Vagina (tissue), 2 donors: Measurements from ENCODE around the gene ZIC1. TPM values are rescaled to one million over a fixed set of nuclear protein-coding genes. Genes with fewer than 3 reads are reported as not detected.

Source experiments
- DNase-seq, 2 donors: peaks; one replicate each; pipeline ENCODE4 v3.0.0-alpha.2; 2017; ENCODE audit errors: extremely low spot score in 2 of 2
- H3K27ac ChIP-seq: fragments of 200-600 bp; sonication (generic); one replicate; pipeline ENCODE4 v1.5.1; 2019
- H3K27me3 ChIP-seq: fragments of 200-600 bp; sonication (generic); one replicate; pipeline ENCODE4 v1.5.1; 2019
- H3K36me3 ChIP-seq, 2 donors: fragments of 200-600 bp; sonication (generic); one replicate each; pipeline ENCODE4 v1.5.1; 2017 to 2019
- H3K4me1 ChIP-seq: fragments of 200-600 bp; sonication (generic); one replicate; pipeline ENCODE4 v1.5.1; 2019
- H3K4me3 ChIP-seq, 2 donors: fragments of 200-600 bp; sonication (generic); 1 replicate in 1 of 2; 2 replicates in 1 of 2; pipeline ENCODE4 v1.5.1; 2016 to 2019
- H3K9me3 ChIP-seq: fragments of 200-600 bp; sonication (generic); one replicate; pipeline ENCODE4 v1.5.1; 2019
- POLR2A ChIP-seq, 2 donors: fragments of 450-650 bp; IDR thresholded peaks; one replicate each; pipeline ENCODE4 v1.6.1; 2017; ENCODE audit warnings: antibody characterized with exemption in 2 of 2, mild to moderate bottlenecking in 2 of 2, moderate library complexity in 2 of 2
- POLR2AphosphoS5 ChIP-seq, 2 donors: sonication (generic); formaldehyde crosslinking; IDR thresholded peaks; one replicate each; pipeline ENCODE4 v1.9.0; 2017; ENCODE audit warnings: antibody characterized with exemption in 2 of 2, mild to moderate bottlenecking in 2 of 2, low read depth in 1 of 2; ENCODE audit not compliant: insufficient read depth in 1 of 2
- intact Hi-C: fragments of 100-400 bp; cut with DNase I; formaldehyde crosslinking; loops from one replicate; pipeline ENCODE4 v1.15.1; 2023
- total RNA-seq: library from RNA; depleted of rRNA; stranded (reverse); fragments of >200 nt; gene quantifications from one replicate; pipeline ENCODE4 v1.2.3, GENCODE V29; 2016
- TF ChIP-seq, protein P1 (sequence below), 3 experiments: fragments of 450-650 bp in 2 of 3; fragments of 200-600 bp in 1 of 3; sonication (generic) in 1 of 3; IDR thresholded peaks; one replicate each; pipeline ENCODE4 v1.5.1; 2017 to 2019; ENCODE audit warnings: antibody characterized with exemption in 3 of 3, mild to moderate bottlenecking in 2 of 3, moderate library complexity in 2 of 3

ZIC1 gene
- total RNA-seq, 1 donor from 2014 or later = not detected

DNA sequence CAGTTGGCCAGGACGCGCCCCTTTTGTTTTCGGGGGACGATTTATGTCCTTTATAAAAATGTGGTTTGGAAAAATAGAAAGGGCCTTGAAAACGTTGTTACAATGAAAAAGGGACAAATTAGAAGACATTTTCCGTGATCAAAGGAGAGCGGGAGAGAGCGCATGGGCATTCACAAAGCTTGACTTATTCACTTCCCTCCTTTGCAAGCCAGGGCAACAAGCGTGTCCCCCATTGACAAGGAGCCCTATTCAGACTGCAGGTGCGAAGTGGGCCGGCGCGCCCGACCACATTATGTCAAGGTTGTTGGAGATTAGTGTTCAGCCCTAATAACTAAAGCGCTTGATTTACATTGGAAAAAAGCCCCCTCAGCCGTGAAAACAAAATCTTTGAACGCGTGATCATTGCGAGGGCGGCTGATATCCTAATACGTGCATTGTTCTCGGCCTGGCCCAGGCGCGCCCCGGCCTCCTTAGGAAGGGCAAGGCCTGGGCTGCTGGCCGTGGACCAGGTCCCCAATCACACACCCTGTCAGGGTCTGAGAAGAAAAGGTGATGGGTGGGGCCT is 28.7 kb upstream of the ZIC1 start:
- Histone ChIP-seq H3K4me3 (no peak overlapping the region), H3K27ac (no peak overlapping the region), H3K36me3 (no peaks in the 10 kb centered on the region), H3K4me1 (no peaks in the 10 kb centered on the region), H3K9me3 (no peaks in the 10 kb centered on the region), H3K27me3 (peaks cover 25% of the 10 kb centered on the region)
- no peak for DNase-seq
- TF ChIP-seq POLR2A (IDR thresholded peaks at IDR 0.05) (no peak), POLR2AphosphoS5 (IDR thresholded peaks at IDR 0.05; ENCODE audit: insufficient read depth in 1 of 2, low read depth in 1 of 2) (no peak)
- TF ChIP-seq, protein P1, sequence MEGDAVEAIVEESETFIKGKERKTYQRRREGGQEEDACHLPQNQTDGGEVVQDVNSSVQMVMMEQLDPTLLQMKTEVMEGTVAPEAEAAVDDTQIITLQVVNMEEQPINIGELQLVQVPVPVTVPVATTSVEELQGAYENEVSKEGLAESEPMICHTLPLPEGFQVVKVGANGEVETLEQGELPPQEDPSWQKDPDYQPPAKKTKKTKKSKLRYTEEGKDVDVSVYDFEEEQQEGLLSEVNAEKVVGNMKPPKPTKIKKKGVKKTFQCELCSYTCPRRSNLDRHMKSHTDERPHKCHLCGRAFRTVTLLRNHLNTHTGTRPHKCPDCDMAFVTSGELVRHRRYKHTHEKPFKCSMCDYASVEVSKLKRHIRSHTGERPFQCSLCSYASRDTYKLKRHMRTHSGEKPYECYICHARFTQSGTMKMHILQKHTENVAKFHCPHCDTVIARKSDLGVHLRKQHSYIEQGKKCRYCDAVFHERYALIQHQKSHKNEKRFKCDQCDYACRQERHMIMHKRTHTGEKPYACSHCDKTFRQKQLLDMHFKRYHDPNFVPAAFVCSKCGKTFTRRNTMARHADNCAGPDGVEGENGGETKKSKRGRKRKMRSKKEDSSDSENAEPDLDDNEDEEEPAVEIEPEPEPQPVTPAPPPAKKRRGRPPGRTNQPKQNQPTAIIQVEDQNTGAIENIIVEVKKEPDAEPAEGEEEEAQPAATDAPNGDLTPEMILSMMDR (IDR thresholded peaks at IDR 0.05) = no peak
- intact Hi-C loops = no loop called here

DNA sequence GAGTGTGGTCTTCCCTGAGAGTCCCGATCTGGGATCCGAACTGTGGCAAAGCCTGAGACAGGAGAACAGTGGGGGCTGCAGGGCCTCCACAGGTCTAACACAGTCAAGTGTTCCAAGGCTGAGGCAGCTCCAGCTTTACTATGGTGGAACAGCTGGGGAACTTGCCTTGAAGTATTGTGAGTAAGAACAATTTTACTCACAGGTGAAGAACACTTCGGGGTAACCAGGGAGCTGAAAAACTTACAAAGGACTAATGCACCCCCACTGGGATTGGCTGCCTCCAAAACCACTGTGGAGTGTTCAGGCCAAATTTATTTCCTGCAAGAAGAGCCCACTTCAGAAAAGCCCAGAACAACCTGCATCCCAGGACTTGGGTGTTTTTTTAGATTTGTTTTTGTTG is 28.2 kb upstream of the ZIC1 start:
- TF ChIP-seq POLR2A (IDR thresholded peaks at IDR 0.05) (no peak), POLR2AphosphoS5 (IDR thresholded peaks at IDR 0.05; ENCODE audit: insufficient read depth in 1 of 2, low read depth in 1 of 2) (no peak)
- TF ChIP-seq, protein P1 (IDR thresholded peaks at IDR 0.05) = no peak
- intact Hi-C loops = no loop called here
- H3K27ac ChIP-seq = no peak overlapping the region
- DNase-seq = no peak
- no peaks in the 10 kb centered on the region for H3K4me1 ChIP-seq
- H3K4me3 ChIP-seq = no peak overlapping the region
- H3K36me3 ChIP-seq = no peaks in the 10 kb centered on the region
- H3K9me3 ChIP-seq = no peaks in the 10 kb centered on the region
- H3K27me3 ChIP-seq = peaks cover 28% of the 10 kb centered on the region

DNA sequence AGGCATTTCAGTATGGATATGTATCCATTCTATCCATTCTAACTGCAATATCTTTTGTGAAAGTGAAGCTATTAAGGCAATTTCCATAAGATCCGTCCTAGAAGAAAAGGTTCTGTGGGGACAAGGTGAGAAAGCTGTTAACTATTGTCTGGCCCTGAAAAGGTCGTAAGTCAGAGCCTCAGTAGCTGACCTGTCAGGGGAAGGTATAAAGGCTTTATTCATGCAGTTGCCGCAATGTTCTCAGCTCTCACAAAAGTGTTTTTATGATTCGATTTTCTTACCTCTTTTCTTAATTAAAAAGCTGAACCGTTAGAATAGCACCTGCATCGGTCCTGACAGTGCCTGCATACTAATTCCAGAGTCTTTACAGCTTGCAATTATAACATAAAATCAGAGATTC is 27.6 kb upstream of the ZIC1 start:
- peaks cover 28% of the 10 kb centered on the region for H3K27me3 ChIP-seq
- H3K4me1 ChIP-seq = no peaks in the 10 kb centered on the region
- TF ChIP-seq, protein P1 (IDR thresholded peaks at IDR 0.05) = no peak
- no peak for TF ChIP-seq POLR2AphosphoS5 (IDR thresholded peaks at IDR 0.05; ENCODE audit: insufficient read depth in 1 of 2, low read depth in 1 of 2)
- no peak for TF ChIP-seq POLR2A (IDR thresholded peaks at IDR 0.05)
- no peak overlapping the region for H3K27ac ChIP-seq
- no peaks in the 10 kb centered on the region for H3K9me3 ChIP-seq
- intact Hi-C loops = no loop called here
- no peak overlapping the region for H3K4me3 ChIP-seq
- no peaks in the 10 kb centered on the region for H3K36me3 ChIP-seq
- DNase-seq = no peak

DNA sequence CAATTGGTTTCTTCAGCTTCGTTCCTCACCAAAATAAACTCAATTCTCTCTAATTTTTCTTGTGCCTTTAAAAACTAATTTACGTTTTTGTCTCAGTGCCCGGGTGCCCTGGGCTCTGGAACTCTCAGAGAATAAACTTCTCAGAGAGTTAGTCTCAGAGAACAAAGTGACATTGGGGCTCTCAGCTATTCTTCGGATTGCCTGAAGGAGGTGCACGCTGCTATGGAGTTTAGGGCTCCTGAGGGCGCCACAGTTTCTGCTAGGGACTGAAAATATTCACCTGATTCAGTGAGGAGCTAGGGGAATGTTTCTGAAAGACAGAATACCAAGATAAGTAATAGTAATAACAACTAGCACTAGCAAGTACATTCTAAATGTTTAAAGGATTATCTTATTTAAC is 25.5 kb upstream of the ZIC1 start:
- no peak for DNase-seq
- intact Hi-C loops = no loop called here
- Histone ChIP-seq H3K4me3 (no peak overlapping the region), H3K27me3 (peaks cover 27% of the 10 kb centered on the region), H3K4me1 (no peaks in the 10 kb centered on the region), H3K9me3 (no peaks in the 10 kb centered on the region), H3K27ac (no peak overlapping the region), H3K36me3 (no peaks in the 10 kb centered on the region)
- TF ChIP-seq POLR2AphosphoS5 (IDR thresholded peaks at IDR 0.05; ENCODE audit: insufficient read depth in 1 of 2, low read depth in 1 of 2) = no peak
- no peak for TF ChIP-seq POLR2A (IDR thresholded peaks at IDR 0.05)
- TF ChIP-seq, protein P1 (IDR thresholded peaks at IDR 0.05) = no peak

DNA sequence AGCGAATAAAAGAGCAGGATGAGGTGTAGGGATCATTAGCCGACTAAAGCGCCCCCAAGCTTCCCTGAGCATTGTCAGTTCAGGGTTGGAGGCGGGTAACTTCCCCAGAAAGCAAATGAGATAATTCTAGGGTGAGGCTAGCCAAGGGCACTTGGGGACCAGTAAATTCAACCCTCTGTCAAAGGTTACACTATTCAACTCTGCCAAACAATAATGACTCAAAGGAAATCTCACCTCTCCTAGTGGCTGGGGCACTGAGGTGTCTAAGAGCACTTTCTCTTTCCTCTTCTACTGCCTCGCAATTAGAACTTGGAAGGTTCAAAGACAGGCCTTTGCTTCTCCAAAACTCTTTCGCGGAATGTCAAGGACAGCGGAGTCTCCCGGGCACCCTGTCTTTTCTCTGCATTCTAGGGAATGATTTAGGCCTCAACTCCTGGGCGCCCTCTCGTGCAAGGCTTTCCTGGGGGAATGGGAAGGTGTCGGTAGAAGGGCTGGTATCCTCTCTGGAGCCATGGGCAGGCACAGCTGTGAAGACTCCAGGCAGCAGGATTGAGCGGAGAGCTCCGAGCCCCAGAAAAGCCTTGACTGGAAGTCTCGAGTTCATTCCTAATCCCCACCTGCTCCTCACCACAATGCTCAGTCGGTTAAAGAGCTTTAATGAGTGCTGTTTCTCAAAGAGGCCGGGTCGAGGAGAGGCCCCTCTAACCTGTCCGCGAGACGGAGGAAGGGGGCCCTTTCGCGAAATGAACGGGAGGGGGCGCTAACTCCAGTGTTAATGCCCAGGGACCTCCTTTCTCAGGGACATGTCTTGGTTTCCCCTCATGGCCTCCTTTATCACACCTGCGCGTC is 24.7 kb upstream of the ZIC1 start:
- H3K4me1 ChIP-seq = no peaks in the 10 kb centered on the region
- H3K27ac ChIP-seq = no peak overlapping the region
- peaks cover 21% of the 10 kb centered on the region for H3K27me3 ChIP-seq
- DNase-seq = peak; percentile 49 to 62
- no peak overlapping the region for H3K4me3 ChIP-seq
- intact Hi-C loops = no loop called here
- no peaks in the 10 kb centered on the region for H3K9me3 ChIP-seq
- no peaks in the 10 kb centered on the region for H3K36me3 ChIP-seq
- TF ChIP-seq POLR2A (IDR thresholded peaks at IDR 0.05) (no peak), POLR2AphosphoS5 (IDR thresholded peaks at IDR 0.05; ENCODE audit: insufficient read depth in 1 of 2, low read depth in 1 of 2) (no peak)
- TF ChIP-seq, protein P1 (IDR thresholded peaks at IDR 0.05) = no peak
